Kidney epithelial cell (primary cell): Measurements from ENCODE around the gene DIP2C. TPM values are rescaled to one million over a fixed set of nuclear protein-coding genes. Genes with fewer than 3 reads are reported as not detected.

Experiments
- DNase-seq: peaks from one replicate; pipeline ENCODE4 v3.0.0-alpha.2; 2010; ENCODE audit warnings: low read depth
- H3K27me3 ChIP-seq: 2 replicates; pipeline ENCODE4 v1.6.0; 2011; ENCODE audit warnings: low read length; ENCODE audit not compliant: control insufficient read depth, insufficient read depth
- H3K36me3 ChIP-seq: 2 replicates; pipeline ENCODE4 v1.5.1; 2011; ENCODE audit warnings: low read length; ENCODE audit not compliant: control insufficient read depth, insufficient read depth
- H3K4me3 ChIP-seq: 2 replicates; pipeline ENCODE4 v1.5.1; 2011; ENCODE audit warnings: low read depth, mild to moderate bottlenecking, control low read depth, low read length
- CTCF ChIP-seq: IDR thresholded peaks from 2 replicates; pipeline ENCODE4 v1.5.1; 2011; ENCODE audit warnings: mild to moderate bottlenecking, moderate library complexity, low read length, control low read depth, inconsistent platforms; ENCODE audit not compliant: insufficient read depth, poor library complexity, severe bottlenecking
- total RNA-seq: library from RNA; depleted of rRNA; stranded (reverse); fragments of >200 nt; gene quantifications from 2 replicates; pipeline ENCODE4 v1.2.3, GENCODE V29; 2015

The DIP2C gene
- total RNA-seq, 1 donor from 2014 or later, result 19.2 TPM

- H3K4me3 ChIP-seq, result no peak overlapping the region
- no peaks in the 10 kb centered on the region for H3K27me3 ChIP-seq
- no peak for DNase-seq
- no peak for TF ChIP-seq CTCF
- no peaks in the 10 kb centered on the region for H3K36me3 ChIP-seq
Measured at GRCh38 chr10:672992-673391, 16.5 kb downstream of the DIP2C start.

GRCh38 chr10:672203-672602 is 17.3 kb downstream of the DIP2C start:
- no peak for DNase-seq
- Histone ChIP-seq H3K36me3 (no peaks in the 10 kb centered on the region), H3K27me3 (no peaks in the 10 kb centered on the region), H3K4me3 (no peak overlapping the region)
- no peak for TF ChIP-seq CTCF

- Histone ChIP-seq H3K36me3 (no peaks in the 10 kb centered on the region), H3K4me3 (no peak overlapping the region), H3K27me3 (no peaks in the 10 kb centered on the region)
- no peak for TF ChIP-seq CTCF
- no peak for DNase-seq
Measured at GRCh38 chr10:670990-671389, 18.5 kb downstream of the DIP2C start.

GRCh38 chr10:670038-670437 is 19.4 kb downstream of the DIP2C start:
- no peaks in the 10 kb centered on the region for H3K27me3 ChIP-seq
- no peak for DNase-seq
- TF ChIP-seq CTCF, result no peak

GRCh38 chr10:668786-669485 is 20.5 kb downstream of the DIP2C start:
- Histone ChIP-seq H3K27me3 (no peaks in the 10 kb centered on the region), H3K36me3 (no peaks in the 10 kb centered on the region), H3K4me3 (no peak overlapping the region)
- no peak for DNase-seq
- TF ChIP-seq CTCF, result no peak

More at GRCh38 chr10:670038-670437, 19.4 kb downstream of the DIP2C start:
- Histone ChIP-seq H3K36me3 (no peaks in the 10 kb centered on the region), H3K4me3 (no peak overlapping the region)

- no peaks in the 10 kb centered on the region for H3K36me3 ChIP-seq
Measured at GRCh38 chr10:667602-668143, 21.8 kb downstream of the DIP2C start.

More at GRCh38 chr10:667602-668143, 21.8 kb downstream of the DIP2C start:
- H3K4me3 ChIP-seq, result no peak overlapping the region
- no peaks in the 10 kb centered on the region for H3K27me3 ChIP-seq
- DNase-seq, result no peak
- TF ChIP-seq CTCF, result no peak
